ENCODE measurements around the gene KCNJ15.
A peak's percentile ranks its signal among the peaks of the same experiment; 100 is the strongest.
"Not testable (repeated sequence)": the region's sequence is repeated elsewhere in the genome, so short reads cannot be mapped to it uniquely, and the experiment has no call there.

The KCNJ15 gene

DNA sequence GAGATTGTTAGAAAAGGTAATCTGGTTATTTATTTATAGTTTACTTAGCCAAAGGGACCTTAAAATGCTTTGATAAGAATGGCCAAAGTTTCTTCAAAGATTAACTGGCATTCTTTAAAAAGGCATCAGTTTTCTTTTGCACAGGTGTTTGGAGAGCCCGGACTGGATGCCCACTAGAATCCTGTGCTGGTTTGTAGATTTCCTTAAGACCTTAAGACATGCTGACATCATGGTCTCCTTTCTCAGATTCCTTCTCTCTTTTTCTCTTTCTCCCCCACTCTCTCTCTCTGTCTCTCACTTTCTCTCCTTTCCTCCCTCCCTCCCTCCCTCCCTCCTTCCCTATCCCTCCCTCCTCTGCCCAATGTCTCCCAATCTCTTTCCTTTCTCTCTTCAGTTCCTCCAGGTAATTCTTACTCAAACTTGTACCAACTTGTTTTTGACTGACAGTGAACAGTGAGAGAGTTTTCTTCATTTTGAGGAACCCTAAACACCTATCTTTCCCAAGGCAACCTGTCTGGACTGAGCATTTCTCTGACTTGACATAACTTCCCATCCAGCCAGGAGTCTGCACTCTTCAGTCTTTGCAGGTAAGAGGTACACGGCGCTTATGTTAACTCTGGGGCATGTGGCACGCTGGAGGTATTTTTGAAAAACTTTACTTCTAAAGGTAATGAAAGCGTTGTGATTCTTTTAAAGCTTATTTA lies at the start of gene KCNJ15:
Gene KCNJ15 (plus strand): TSS at position 393 of the 704 bp plus-strand sequence. CDS start 42,271 bp downstream, outside the sequence.
- no peak for DNase-seq

DNA sequence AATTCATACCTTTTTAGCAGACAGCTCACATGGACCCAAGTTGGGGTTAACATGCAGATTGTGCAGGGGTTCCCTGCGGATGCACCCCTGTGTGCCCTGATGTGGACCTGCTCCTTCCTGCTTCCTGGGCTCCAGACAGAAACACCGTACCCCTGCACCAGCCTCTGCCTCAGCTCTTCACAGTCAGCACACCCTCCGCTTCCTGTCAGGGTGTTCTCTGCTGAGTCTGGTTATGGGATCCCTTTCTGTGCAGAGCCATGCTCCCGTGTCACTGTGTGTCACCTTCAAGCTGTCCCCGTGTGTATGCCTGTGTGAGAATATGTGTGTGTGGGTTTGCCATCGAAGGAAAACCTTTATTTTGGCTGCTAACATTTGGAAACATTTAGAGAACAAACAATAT lies 48.7 kb upstream of the KCNJ15 start:
- no peak for DNase-seq

DNA sequence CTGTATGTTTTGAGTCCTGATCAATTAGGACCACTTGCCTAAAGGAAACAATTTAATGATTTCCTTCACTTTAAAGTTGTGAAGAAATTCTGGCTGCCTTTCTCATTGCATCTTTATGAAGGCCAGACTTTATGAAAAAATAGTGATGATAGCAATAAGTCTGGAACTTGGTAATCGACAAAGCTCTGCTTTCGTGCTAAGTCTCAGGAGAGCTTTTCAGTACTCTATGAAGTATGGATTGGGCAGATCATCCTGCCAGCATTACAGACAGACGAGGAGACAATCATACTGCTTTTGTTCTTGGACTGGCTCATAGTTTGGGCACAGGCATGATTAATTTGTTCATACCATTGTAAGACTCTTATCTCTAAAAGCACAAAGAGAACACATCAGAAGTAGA lies 45.5 kb upstream of the KCNJ15 start:
- no peak for DNase-seq

DNA sequence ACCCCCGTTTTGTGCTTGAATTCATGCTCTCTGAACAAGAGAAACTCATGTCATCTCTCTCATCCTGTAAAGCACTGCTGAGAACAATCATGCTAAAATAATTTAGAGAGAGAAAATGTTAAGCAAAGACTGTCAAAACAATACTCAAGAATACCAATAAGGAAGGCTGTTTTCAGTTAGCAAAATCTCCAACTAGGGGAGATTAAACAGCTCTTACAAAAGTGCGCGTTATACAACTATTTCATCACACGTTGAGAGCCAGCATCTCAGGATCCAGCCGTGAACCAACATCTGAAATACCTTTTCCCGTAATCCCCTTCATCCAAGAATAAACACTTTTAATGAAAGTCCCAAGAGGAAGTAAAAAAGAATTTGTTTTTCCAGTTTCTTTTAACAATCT lies 44.1 kb upstream of the KCNJ15 start:
- no peak for DNase-seq

DNA sequence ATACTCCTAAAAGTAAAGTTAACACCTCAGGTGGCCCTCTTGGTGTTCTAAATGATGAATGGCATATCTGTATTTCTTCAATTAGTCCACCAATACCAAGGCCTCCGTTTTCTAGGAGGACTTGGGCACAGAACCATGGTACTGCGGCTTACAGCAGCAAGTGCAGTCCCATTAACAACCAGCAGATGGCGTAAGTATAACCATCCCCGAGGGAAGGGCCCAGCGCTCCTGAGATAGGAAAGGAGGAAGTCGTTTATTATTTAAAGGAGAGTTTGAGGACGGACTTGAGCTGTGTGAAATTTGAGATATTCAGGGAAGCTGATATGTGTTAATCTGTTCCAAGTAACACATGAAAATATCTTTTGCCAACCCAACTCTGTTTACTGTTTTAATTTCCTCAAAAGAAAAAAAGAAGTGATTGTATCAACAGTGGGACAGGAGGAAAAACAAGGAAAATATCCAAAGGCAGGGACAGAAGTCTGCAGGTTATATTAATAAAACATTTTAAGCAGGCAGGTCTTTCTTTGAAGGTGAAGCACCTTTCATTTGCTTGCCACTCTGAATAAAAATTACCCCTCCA lies 37.7 kb upstream of the KCNJ15 start:
- DNase-seq: peak; percentile 60

DNA sequence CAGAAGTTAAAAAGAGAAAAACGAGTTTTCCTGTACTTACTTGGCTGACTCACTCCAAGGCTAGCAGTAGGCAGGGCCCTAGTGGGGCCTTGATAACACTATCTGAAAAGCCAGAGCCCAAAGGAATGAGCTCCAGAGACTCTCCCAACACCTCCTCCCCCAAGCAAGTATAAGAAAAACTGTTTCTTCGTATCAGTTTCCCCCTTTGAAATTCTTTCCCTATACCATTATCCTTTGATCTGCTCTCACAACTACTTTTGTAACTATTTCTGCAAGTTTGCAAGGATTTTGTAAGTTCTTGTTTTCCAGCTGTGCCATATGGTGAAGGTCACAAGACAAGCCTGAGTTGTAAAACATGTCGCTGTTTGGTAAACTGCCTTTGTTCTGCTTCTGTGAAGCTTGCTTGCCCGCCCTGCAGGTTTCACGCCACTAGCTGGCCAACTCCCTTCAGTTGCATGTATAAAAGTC lies 36.5 kb upstream of the KCNJ15 start:
- no peak for DNase-seq

DNA sequence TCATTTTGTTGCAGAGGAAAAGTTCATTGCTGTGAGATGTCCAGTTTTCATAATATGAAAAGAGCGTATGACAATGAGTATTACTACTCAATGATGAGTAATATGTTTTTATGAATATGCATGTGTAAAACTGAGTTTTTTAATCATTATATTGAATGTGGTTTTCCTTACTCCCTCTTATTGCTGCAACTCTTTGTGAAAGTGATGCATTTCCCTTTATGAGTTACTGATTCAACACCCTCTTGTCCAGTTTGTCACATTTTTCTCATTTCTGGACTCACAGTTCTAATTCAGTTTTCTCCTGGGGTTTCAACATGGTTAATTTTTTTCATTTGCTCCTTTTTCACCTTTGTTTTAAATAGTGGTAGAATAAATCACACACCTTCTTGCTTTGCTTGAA lies 35.2 kb upstream of the KCNJ15 start:
- DNase-seq: no peak

DNA sequence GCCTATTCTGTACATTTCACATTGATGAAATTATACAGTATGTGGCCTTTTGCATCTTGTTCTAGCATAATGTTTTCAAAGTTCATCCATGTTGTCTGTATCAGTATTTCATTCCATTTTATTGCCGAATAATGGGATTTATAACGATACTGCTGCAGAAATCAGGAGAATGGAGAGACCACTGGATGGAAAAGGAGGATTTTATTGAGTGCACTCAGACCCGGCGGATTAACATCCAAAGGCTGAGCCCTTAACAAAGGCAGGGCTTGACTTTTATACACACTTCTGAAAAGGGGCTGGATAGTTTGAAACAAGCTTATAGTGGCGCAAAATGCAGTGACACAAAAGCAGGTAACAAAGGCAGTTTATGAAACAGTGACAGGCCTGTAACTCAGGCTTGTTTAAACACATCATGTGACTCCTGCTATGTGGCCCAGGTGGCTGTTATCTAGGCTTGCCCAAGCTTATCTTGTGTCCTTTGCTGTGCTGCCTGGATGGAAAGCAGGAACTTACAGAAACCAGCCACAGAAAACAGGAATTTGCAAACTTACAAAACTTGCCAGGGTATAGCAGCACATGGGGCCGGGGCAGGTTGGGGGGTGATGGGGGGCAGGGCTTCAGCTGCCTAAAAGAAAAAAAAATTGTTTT lies 32.8 kb upstream of the KCNJ15 start:
- DNase-seq: no peak

DNA sequence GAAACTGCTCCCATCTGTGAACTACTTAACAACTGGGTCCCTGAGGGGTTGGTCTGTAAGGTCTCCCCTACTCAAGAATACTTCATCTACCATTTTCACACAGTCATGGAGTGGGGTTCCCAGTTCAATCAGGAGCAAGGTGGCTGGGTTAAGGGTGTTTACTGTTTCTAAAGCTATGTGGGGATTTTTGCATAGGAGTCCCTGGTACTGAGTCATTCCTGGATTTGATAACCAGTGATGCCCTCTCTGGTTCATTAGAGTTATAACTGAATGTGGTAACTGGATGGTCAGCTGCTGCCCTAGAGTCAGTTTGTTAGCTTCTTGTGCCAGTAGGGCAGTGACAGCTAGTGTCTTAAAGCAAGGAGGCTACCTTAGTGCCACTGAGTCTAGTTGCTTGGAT lies 29.4 kb upstream of the KCNJ15 start:
- no peak for DNase-seq

DNA sequence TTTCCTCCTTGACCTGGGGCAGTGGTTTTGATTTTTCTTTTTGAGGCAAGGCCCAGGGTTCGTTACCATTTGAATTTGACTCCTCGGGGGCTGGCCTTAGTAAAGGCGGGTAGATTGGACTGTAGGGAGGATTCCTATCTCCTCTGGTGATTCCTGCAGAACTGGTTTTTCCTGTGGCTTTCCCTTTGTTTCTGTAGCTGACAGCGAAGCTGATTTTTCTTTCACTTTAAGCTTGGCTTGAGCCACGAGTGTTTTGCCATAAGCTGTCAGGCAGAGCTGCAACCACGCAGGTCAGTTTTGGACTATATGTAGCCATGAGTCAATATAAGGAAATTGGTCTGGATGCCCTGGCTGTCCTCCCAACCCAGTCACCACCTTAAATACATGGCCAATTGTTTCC lies 28.7 kb upstream of the KCNJ15 start:
- DNase-seq: no peak

DNA sequence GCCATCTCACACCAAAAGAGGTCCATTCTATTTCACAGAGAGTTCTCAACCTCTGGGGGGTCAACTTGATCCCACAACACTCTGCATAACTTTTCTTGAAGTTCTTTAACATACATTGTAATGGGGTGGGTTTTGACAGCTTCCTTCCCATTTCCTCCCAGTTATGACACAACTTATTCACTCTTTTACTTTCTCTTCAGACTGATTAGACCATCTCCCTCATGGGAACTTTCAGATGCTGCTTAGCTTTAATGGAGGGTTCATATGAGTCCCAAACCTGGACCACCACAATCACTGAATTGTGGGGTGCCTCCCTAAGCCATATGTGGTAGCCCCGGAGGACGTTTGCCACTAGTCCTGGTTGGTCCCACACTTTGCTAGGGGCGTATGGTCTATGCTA lies 28.3 kb upstream of the KCNJ15 start:
- DNase-seq: no peak

DNA sequence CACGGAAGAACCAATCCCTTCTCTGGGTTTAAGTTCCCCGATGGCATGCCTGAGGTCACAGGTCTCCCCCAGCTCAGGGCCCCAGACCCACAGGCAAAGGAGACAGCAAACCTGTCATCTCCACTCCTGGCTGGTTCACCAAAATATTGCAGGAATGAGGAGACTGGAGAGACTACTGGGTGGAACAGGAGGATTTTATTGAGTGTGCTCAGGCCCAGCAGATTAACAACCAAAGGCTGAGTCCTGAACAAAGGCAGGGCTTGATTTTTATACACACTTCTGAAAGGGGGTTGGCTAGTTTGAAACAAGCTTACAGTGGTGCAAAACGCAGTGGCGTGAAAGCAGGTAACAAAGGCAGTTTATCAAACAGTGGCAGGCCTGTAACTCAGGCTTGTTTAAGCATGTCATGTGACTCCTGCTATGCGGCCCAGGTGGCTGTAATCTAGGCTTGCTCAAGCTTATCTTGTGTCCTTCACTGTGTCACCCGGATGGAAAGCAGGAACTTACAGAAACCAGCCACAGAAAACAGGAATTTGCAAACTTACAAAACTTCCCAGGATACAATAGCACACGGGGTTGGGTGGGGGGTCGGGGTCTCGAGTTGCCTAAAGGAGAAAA lies 27.4 kb upstream of the KCNJ15 start:
- no peak for DNase-seq

DNA sequence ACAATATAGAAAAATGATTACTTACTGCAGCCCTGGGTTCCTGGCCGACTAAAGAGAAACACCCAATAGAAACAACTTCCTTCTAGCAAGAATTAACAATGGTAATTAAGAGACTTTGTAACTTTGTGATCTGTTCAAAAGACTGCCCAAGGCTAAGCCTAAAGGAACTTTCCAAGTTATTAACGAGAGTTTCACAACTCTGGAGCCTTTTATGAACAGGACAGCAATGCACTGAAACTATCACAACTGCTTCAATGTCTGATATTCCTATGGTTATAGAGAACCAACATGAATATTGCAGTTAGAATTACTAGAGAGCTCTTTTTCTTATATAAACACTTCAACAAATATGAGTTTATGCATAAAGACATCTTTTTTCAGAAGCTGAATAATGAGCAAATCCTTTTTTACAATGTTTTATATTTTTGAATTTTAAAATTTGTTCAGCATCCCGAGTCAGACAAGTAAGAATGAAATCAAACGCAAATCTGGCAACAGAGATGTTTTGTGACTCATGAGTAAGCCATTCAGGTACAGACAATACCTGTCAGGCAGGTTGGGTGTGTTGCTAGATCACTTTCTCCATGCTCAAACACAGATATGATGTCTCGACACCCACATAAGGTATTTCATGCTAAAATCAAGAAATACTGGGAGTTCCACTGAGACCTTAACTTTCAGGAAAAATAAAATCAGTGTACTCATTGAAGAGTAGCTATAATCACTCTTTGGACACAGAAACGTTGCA lies 22.2 kb upstream of the KCNJ15 start:
- DNase-seq: no peak

DNA sequence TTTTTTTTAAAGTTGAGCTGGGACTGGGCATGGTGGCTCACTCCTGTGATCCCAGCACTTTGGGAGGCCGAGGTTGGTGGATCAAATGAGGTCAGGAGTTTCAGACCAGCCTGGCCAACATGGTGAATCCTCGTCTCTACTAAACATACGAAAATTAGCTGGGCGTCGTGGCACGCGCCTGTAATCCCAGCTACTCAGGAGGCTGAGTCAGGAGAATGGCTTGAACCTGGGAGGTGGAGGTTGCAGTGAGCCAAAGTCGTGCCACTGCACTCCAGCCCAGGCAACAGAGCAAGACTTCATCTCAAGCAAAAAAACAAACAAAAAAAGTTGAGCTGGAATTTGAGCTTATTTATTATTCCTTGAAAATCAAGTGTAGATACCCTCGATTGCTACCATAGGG lies 21.5 kb upstream of the KCNJ15 start:
- DNase-seq: not testable (repeated sequence)

DNA sequence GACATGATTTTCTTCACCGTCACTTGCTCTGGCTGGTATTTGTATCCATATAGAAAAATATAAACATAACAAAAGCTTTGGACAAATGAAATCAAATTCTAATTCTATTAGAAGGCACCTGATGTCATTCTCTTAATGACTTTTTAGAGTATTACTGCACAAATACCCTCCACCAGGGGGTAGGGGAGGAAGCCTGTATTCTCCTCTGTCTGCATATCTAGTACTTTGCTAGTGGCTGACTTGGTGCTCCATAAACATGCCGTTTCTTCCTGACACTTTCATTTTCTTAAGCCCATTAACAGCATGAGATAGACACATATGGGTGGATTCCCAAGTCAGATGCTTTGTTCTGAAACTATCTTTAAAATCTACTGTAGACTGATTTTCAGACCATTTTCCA lies 20.6 kb upstream of the KCNJ15 start:
- DNase-seq: no peak

DNA sequence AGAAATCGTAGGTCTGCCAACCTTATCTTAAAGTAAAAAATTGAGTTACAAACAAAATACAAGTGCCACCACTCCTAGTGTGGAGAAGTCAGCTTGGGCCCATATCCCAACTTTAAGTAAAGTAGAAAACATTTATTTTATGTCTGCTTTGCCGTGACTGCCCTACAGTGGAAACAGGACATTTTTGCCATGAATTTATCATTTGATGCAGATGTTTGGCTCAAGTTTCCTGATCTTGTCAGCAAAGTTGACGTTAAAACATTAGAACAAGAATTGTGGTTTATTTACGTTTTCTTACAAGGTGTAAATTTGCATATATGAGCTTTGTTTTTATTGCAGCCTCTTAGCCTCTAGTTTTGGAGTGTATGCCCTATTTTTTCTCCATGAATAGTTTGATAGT lies 17.1 kb upstream of the KCNJ15 start:
- no peak for DNase-seq

DNA sequence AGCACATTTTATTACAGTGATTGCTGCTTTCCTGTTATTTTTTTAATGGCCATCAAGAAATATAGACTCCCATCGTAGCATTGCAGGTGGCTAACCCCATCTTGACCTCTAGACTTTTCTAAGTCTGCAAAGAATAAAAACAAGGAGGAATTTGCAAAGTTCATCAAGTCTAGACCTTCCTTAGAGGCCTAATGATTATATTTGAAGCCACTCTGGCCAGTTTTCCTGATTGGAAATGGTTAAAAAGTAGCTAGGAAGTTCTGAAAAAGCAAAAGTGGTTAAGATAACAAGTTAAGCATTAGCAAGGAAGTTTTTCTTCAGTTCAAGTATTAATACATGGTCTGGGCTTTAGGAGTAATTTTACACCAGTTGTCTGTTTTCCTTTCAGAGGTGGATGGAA lies 16.7 kb upstream of the KCNJ15 start:
- no peak for DNase-seq

DNA sequence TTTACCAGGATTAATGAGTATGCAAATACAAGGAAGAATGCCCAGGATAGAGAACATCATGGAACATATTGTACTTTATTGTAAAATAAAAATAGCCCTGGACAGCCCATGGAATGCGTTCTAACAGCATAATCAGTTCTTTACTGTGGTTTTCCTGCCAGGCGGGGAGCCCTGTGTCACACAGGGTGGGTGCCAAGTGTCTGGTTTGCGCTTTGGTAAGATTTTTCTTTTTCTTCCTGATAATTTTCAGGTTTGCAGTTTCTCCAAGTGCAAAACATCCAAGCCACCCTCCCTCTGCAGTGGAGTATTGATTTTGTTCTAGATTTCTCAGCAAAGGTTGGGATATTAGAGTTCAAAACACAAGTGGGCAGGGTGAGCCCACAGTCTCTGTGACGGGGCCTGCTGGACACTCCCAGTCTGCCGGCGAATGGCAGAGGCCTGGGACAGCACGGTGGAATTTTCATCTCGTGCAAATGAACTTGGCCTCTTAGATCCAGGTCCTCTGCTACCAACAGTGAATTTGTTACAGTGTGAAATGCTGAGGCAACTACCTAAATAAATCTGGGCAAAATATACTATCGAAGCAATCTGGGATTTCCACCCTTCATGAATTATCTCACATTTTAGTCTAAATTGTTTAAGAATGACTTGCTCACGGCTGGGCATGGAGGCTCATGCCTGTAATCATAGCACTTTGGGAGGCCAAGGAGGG lies 15.6 kb upstream of the KCNJ15 start:
- DNase-seq: no peak

DNA sequence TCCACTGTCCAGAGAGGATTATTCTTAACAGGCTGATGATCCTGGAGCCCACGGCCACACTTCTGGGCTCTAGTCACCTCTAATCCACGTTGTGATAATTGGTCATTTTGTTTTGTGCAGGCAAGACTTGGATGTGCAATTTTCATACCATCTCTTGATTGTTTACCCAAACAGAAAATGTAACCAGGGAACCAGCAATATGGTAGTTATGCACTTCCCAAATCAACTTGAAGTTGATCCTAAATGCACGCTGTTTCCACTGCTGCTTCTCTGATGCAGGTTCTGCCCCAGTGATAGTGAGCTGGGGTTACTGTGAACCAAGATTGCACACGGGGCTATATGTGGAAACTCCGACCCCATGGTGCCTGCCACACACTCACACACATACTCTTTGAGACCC lies 14.7 kb upstream of the KCNJ15 start:
- DNase-seq: no peak

DNA sequence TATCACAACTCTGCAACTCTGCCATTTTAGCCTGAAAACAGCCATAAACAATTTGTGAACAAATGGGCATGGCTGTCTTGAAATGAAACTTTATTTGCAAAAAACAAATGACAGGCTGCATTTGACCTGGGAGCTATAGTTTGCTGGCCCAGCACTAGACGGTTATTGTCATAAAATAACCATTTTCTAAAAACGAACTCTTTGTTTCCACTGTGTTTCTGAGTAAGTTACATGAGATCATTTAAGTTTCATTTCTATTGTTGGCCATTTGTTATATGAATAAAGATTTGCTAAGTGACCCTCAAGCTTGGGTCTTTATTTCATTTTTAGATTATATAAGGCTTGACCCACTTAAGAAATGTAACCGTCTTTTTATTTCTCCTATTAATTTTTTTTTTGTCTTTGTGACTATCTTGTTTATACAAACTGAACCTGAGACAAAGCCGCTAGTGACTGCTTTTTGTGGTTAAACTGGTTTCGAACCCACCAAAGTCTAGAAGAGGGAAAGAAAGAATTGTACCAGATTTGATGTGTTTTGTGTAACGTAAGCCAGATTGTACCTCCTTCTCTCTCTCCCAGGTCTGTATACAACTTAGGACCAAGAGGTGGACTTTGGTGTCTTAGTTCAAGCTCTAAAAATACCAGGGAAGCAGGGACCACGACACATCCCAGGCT lies 12.9 kb upstream of the KCNJ15 start:
- DNase-seq: no peak

DNA sequence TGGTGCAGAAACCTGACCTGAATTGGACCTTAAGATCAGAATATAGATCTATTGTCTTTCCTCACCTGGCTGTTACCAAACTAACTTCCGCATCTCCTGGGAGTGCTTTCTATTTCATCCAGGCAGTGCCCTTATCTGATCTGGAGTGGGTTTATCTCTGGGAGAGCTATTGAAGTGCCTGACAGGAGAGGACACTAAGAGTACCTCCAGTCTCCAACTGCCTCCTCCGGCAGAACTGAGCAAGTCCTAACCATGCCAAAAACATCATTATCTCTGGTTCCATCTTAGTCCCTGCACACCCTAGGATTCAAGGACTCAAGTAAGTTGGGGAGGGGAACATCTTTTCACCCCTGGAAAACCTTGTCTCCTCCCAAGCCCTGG lies 12.4 kb upstream of the KCNJ15 start:
- no peak for DNase-seq

Measured in NCI-H526 treated with DMSO at 0.1 percent for 48 hours (cell line).